PC-3 (cell line): ENCODE results near the gene SSTR5. TPM values are rescaled to one million over a fixed set of nuclear protein-coding genes. Genes with fewer than 3 reads are reported as not detected.

Experiments
- ATAC-seq: fragments of 200-7000 bp; cut with Tn5 transposase; 2 replicates; pipeline ENCODE4 v1.9.1; 2020; ENCODE audit warnings: mild to moderate bottlenecking, moderate library complexity
- BruUV-seq: library from RNA; stranded (reverse); fragments of 400-500 nt; replicated peaks from 2 replicates; lab custom pipeline; 2021; lab: Mats Ljungman, UMichigan
- CTCF ChIA-PET: fragments of 300-600 bp; sonication (Branson Sonifier 250); formaldehyde crosslinking; loops from one replicate; lab custom pipeline; 2022; ENCODE audit warnings: antibody characterized with exemption; lab: Charles Lee
- POLR2A ChIA-PET: fragments of 300-600 bp; sonication (Branson Sonifier 250); formaldehyde crosslinking; loops from one replicate; lab custom pipeline; 2022; ENCODE audit warnings: antibody characterized with exemption; ENCODE audit not compliant: unreplicated experiment; lab: Charles Lee
- DNase-seq: peaks from one replicate; pipeline ENCODE4 v3.0.0-alpha.2; 2015
- H2AFZ ChIP-seq: fragments of 300-600 bp; sonication (generic); 2 replicates; pipeline ENCODE4 v1.6.0; 2016; ENCODE audit warnings: antibody characterized with exemption, low read length
- H3F3A ChIP-seq: fragments of 300-600 bp; sonication (generic); one replicate; pipeline ENCODE4 v1.6.0; 2017; ENCODE audit warnings: antibody characterized with exemption, low read length, control low read depth, mild to moderate bottlenecking; ENCODE audit not compliant: unreplicated experiment
- H3K27ac ChIP-seq: fragments of 300-600 bp; sonication (generic); 2 replicates; pipeline ENCODE4 v1.5.1; 2016; ENCODE audit warnings: mild to moderate bottlenecking, low read length
- H3K27me3 ChIP-seq: fragments of 300-600 bp; sonication (generic); 2 replicates; pipeline ENCODE4 v1.6.1; 2016; ENCODE audit warnings: low read length, mixed read lengths
- H3K36me3 ChIP-seq: fragments of 300-600 bp; sonication (generic); 2 replicates; pipeline ENCODE4 v1.6.1; 2016; ENCODE audit warnings: low read depth, mixed run types, low read length, mixed read lengths
- H3K4me1 ChIP-seq: fragments of 300-600 bp; sonication (generic); 2 replicates; pipeline ENCODE4 v1.5.1; 2016; ENCODE audit warnings: low read length; ENCODE audit not compliant: insufficient read depth
- H3K4me2 ChIP-seq: fragments of 300-600 bp; sonication (generic); 2 replicates; pipeline ENCODE4 v1.6.0; 2016; ENCODE audit warnings: low read length
- H3K4me3 ChIP-seq: fragments of 300-600 bp; sonication (generic); 2 replicates; pipeline ENCODE4 v1.5.1; 2016; ENCODE audit warnings: mild to moderate bottlenecking, low read length, mixed read lengths
- H3K79me2 ChIP-seq: fragments of 300-600 bp; sonication (generic); 2 replicates; pipeline ENCODE4 v1.6.1; 2017; ENCODE audit warnings: low read length, mixed read lengths
- H3K9ac ChIP-seq: fragments of 300-600 bp; sonication (generic); 2 replicates; pipeline ENCODE4 v1.6.0; 2016; ENCODE audit warnings: mild to moderate bottlenecking, low read length
- H3K9me2 ChIP-seq: fragments of 300-600 bp; sonication (generic); replicated peaks from 2 replicates; pipeline ENCODE4 v1.6.1; 2016; ENCODE audit warnings: mixed run types, low read length, mixed read lengths
- H3K9me3 ChIP-seq: fragments of 300-600 bp; sonication (generic); 2 replicates; pipeline ENCODE4 v1.6.1; 2016; ENCODE audit warnings: low read length, mixed read lengths
- H4K20me1 ChIP-seq: fragments of 300-600 bp; sonication (generic); 2 replicates; pipeline ENCODE4 v1.6.1; 2016; ENCODE audit warnings: low read length, mixed read lengths
- EZH2 ChIP-seq: fragments of 300-600 bp; sonication (generic); IDR thresholded peaks from one replicate; pipeline ENCODE4 v1.6.1; 2017; ENCODE audit warnings: antibody characterized with exemption, mild to moderate bottlenecking, low read length; ENCODE audit not compliant: unreplicated experiment
- EZH2phosphoT487 ChIP-seq: fragments of 300-600 bp; sonication (generic); IDR thresholded peaks from 2 replicates; pipeline ENCODE4 v1.6.1; 2018; ENCODE audit warnings: mild to moderate bottlenecking, antibody characterized with exemption, low read length, borderline replicate concordance
- intact Hi-C: fragments of 100-400 bp; cut with micrococcal nuclease; formaldehyde crosslinking; loops from 2 replicates; pipeline ENCODE4 v1.9.0; 2023
- total RNA-seq: library from RNA; depleted of rRNA; stranded (reverse); fragments of >200 nt; gene quantifications from 2 replicates; pipeline ENCODE4 v1.2.3, GENCODE V29; 2014
- TF ChIP-seq, protein P1 (sequence below): fragments of 300-600 bp; sonication (generic); conservative IDR thresholded peaks from 2 replicates; pipeline ENCODE4 v1.5.1; 2017; ENCODE audit warnings: antibody characterized with exemption, low read depth, mild to moderate bottlenecking, low read length

SSTR5 gene
- total RNA-seq, 1 experiment from 2014 or later = 0.51 TPM

DNA sequence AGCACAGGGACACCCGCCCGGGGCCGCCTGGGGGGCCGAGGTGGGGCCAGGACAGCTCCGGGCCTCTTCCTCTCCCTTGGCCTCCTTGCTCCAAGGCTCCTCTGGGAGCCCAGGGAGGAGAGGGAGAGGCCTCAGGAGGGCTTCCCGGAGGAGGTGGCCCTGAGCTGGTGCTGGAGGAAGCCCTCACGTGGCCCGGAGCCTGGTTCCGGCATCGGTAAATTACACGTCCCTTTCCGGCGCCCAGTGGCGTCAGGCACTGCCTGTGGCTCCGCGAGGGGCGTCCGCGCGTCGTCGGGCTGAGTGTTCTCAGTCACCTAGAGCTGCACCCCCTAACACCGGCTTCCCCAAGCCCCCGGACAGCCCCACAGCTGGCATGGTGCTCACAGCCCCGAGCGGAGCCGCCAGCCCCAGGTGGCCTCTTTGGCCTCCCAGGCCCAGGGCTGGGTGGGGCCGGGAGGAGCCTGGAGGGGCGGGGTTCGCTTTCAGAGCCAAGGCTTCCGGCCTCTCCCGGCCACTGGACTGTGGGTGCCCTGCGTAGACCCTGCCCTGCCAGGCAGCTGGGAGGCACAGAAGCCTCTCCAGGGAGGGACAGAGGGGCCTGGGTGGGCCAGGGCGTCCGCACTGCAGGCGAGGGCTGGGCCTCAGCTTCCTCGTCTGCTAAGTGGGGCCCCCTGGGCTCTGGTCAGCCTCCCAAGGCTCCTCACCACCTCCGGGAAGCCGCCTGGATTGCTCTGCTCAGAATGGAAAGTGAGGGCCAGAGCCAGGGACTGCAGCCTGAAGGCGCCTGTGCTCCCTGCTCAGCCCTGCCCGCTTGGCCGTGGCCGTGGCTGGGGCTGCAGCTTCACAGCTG, 27.9 kb upstream of the SSTR5 start:
- Histone ChIP-seq H3K27ac (no peak overlapping the region), H3K4me1 (no peaks in the 10 kb centered on the region)

DNA sequence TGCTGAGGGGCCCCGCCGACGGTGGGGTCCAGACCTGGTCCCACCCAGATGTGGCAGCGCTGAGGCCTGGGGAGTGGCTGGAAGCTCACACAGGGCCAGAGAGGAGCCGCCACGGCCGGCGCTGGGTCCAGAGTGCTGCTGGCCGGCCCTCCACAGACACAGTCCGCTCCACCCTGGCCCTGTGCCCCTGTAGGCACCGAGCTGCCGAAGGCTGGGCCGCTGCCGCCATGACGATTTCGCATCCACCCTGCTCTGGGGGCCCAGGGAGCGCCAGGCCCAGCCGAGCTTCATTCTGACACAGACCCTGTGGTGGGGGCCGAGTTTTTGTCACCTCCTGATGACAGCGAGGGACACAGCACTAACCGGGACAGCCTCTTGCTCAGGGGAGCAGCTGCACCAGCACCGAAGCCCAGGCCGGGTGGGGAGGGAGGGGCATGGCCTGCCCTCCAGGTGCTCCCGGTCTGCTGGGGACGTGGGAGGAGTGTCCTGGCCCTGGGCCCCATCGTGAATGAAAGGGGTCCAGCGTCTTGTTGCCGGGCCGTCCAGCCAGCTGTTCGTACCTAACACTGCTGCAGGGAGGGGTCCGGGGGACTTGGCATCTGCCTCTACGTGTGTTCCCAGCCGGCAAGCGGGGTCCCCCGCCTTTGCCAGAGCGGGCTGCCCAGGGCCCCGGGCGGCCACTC, 27.1 kb upstream of the SSTR5 start:
- Histone ChIP-seq H2AFZ (no peak overlapping the region), H3K9me2 (no peaks in the 10 kb centered on the region), H3K36me3 (no peaks in the 10 kb centered on the region), H3K9ac (no peak overlapping the region), H3F3A (no peaks in the 10 kb centered on the region), H3K27ac (no peak overlapping the region), H3K4me3 (no peak overlapping the region), H3K4me1 (no peaks in the 10 kb centered on the region), H4K20me1 (no peaks in the 10 kb centered on the region), H3K79me2 (no peaks in the 10 kb centered on the region), H3K9me3 (no peaks in the 10 kb centered on the region), H3K27me3 (no peaks in the 10 kb centered on the region), H3K4me2 (no peak overlapping the region)
- ChIA-PET POLR2A (no interaction called here), CTCF (interaction anchor here (0.6 kb wide), 1 partner anchor 331 kb away, joined by 5 read pairs; no protein-coding TSS in a partner anchor)
- intact Hi-C loops = no loop called here
- TF ChIP-seq, protein P1, sequence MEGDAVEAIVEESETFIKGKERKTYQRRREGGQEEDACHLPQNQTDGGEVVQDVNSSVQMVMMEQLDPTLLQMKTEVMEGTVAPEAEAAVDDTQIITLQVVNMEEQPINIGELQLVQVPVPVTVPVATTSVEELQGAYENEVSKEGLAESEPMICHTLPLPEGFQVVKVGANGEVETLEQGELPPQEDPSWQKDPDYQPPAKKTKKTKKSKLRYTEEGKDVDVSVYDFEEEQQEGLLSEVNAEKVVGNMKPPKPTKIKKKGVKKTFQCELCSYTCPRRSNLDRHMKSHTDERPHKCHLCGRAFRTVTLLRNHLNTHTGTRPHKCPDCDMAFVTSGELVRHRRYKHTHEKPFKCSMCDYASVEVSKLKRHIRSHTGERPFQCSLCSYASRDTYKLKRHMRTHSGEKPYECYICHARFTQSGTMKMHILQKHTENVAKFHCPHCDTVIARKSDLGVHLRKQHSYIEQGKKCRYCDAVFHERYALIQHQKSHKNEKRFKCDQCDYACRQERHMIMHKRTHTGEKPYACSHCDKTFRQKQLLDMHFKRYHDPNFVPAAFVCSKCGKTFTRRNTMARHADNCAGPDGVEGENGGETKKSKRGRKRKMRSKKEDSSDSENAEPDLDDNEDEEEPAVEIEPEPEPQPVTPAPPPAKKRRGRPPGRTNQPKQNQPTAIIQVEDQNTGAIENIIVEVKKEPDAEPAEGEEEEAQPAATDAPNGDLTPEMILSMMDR = no peak
- TF ChIP-seq EZH2phosphoT487 (no peak), EZH2 (no peak)
- no peak for DNase-seq
- peak; percentile 25 for ATAC-seq
- no TSS peak for BruUV-seq

More for the DNA sequence above, 27.9 kb upstream of the SSTR5 start:
- no peaks in the 10 kb centered on the region for H3F3A ChIP-seq
- no peaks in the 10 kb centered on the region for H4K20me1 ChIP-seq
- H3K4me2 ChIP-seq = no peak overlapping the region
- TF ChIP-seq EZH2phosphoT487 (no peak), EZH2 (no peak)
- TF ChIP-seq, protein P1 = no peak
- no peaks in the 10 kb centered on the region for H3K9me3 ChIP-seq
- H3K36me3 ChIP-seq = no peaks in the 10 kb centered on the region
- ChIA-PET POLR2A (no interaction called here), CTCF (interaction anchor here (0.6 kb wide), 1 partner anchor 330 kb away, joined by 5 read pairs; no protein-coding TSS in a partner anchor)
- H3K9ac ChIP-seq = no peak overlapping the region
- peak; percentile 53 for ATAC-seq
- H3K79me2 ChIP-seq = no peaks in the 10 kb centered on the region
- H2AFZ ChIP-seq = no peak overlapping the region
- no TSS peak for BruUV-seq
- no peak for DNase-seq
- no peaks in the 10 kb centered on the region for H3K9me2 ChIP-seq
- intact Hi-C loops = no loop called here
- H3K27me3 ChIP-seq = no peaks in the 10 kb centered on the region
- H3K4me3 ChIP-seq = no peak overlapping the region
